LNCaP clone FGC (cell line): ENCODE data around the gene KIF9.
"Not testable (repeated sequence)": the region's sequence is repeated elsewhere in the genome, so short reads cannot be mapped to it uniquely, and the experiment has no call there.

ENCODE experiments used
- DNase-seq: peaks from one replicate; pipeline ENCODE4 v3.0.0-alpha.2; 2011; ENCODE audit warnings: low read depth
- H3K4me3 ChIP-seq: 2 replicates; pipeline ENCODE4 v1.5.1; 2011; ENCODE audit warnings: mild to moderate bottlenecking, low read depth, low read length, control low read depth
- TF ChIP-seq, protein P1 (sequence below): IDR thresholded peaks from 2 replicates; pipeline ENCODE4 v1.5.1; 2012; ENCODE audit warnings: mild to moderate bottlenecking; ENCODE audit not compliant: control insufficient read depth, insufficient read depth; ENCODE audit errors: extremely low read depth

Gene KIF9

DNA sequence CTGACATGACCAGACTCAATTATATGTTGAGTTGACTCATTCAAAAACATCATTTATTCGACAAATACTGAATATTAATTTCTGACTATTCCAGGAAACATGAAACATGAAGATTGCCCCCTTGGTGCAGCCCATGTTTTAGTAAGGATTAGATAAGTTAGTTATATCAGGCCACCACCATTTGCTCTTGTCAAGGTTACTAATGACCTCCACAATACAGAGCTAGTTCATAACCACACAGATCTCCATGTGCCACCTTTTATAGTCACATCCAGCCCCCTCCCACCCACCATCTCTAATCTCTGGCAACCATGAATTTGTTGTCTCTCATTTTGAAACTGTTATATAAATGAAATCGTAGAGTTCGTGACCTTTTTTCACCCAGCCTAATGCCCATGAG is 15.8 kb upstream of the KIF9 start:
- no peak for DNase-seq
- no peak overlapping the region for H3K4me3 ChIP-seq
- TF ChIP-seq, protein P1, sequence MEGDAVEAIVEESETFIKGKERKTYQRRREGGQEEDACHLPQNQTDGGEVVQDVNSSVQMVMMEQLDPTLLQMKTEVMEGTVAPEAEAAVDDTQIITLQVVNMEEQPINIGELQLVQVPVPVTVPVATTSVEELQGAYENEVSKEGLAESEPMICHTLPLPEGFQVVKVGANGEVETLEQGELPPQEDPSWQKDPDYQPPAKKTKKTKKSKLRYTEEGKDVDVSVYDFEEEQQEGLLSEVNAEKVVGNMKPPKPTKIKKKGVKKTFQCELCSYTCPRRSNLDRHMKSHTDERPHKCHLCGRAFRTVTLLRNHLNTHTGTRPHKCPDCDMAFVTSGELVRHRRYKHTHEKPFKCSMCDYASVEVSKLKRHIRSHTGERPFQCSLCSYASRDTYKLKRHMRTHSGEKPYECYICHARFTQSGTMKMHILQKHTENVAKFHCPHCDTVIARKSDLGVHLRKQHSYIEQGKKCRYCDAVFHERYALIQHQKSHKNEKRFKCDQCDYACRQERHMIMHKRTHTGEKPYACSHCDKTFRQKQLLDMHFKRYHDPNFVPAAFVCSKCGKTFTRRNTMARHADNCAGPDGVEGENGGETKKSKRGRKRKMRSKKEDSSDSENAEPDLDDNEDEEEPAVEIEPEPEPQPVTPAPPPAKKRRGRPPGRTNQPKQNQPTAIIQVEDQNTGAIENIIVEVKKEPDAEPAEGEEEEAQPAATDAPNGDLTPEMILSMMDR: no peak

DNA sequence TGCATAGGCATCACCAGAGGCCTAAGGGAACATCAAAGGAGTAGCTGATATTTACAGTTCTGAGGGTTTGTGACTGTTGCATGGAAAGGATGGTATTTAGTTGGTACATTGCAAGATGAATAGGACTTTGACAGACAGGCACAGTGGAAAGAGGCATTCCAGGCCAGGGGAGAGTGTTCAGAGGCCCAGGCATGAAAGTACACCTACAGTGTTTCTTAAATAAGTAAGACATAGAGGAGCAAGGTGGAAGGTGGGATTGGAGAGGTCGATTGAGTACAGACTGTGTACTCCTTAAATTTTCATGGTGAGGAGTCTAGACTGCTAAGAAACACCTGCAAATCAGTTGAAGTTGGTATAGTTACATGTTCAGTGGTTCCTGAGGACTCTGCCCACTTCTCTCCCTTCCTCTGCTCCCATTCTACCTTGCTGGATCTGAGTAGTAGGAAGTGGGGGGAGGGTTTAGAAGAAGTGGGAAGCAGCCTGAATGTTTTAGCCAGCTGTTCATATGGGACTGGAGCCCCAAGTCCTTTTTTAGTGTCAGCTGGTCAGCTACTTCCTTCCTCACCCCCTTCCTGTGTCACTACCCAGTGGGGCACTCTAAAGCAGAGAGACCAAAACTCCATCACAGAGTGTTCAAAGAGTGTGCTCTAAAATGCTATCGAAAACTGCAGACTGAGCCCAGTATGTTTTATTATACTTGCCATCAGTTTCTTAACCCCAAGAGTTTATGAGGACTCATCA is 14.1 kb upstream of the KIF9 start:
- H3K4me3 ChIP-seq: no peak overlapping the region
- DNase-seq: no peak
- TF ChIP-seq, protein P1: no peak

- TF ChIP-seq, protein P1: no peak
- DNase-seq: no peak
- H3K4me3 ChIP-seq: no peak overlapping the region
These were observed 13.4 kb upstream of the KIF9 start for GRCh38 chr3:47295976-47296375.

- H3K4me3 ChIP-seq: no peak overlapping the region
- TF ChIP-seq, protein P1: no peak
- DNase-seq: no peak
These were observed 12.7 kb upstream of the KIF9 start for GRCh38 chr3:47295322-47295721.

- H3K4me3 ChIP-seq: no peak overlapping the region
- TF ChIP-seq, protein P1: no peak
- no peak for DNase-seq
These were observed 11.8 kb upstream of the KIF9 start for GRCh38 chr3:47294392-47294791.

DNA sequence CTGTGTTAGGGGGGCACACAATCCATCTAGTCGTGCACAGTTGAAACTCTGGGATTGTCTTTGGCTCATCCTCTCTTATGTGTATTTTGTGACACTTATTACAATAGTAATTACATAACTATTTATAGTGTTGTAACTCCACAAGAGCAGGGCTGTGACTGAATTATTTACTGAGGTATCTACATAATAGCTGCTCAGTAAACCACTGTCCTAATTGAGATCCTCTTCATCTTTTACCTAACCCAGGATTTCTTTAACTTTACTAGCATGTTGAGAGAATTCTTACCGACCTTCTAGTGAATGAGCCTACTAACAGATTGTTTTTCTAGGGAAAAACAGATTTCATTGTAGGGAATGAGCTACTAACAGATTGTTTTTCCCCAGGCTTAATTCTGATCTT is 11.2 kb upstream of the KIF9 start:
- H3K4me3 ChIP-seq: no peak overlapping the region
- no peak for DNase-seq
- TF ChIP-seq, protein P1: no peak

DNA sequence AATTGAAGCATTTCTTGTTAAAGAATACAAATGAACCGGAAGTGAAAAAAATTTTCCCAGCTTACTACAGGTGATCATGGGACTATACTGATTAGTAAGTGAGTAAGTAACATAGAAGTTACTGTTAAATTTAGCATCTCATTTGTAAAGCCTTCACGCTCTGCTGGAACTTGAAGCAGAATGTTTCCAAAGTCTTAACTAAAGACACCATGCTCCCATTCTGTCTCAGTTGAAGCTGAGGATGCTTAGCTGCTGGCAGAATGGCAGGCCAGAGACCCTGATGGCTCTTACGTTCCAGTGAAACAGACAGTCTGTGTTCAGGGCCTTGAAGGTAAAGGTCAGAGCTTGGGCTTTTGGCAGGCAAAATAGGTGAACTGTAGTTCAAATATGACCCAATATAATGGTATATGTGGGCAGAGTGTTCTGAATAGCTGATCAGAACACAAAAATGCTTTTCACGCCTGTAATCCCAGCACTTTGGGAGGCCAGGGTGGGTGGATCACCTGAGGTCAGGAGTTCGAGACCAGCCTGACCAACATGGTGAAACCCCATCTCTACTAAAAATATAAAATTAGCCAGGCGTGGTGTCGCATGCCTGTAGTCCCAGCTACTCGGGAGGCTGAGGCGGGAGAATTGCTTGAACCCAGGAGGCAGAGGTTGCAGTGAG is 9.3 kb upstream of the KIF9 start:
- not testable (repeated sequence) for DNase-seq

More for the DNA sequence above, 9.3 kb upstream of the KIF9 start:
- not testable (repeated sequence) for H3K4me3 ChIP-seq
